SK-N-SH (cell line): ENCODE results near the gene MCRS1. TPM values are rescaled to one million over a fixed set of nuclear protein-coding genes. Genes with fewer than 3 reads are reported as not detected.

Experiments used
- CTCF ChIA-PET: fragments of 300-600, 350-600 bp; formaldehyde crosslinking; extraction: SDS; loops from one replicate; lab custom pipeline; 2021; lab: Yijun Ruan, JAX
- POLR2A ChIA-PET: fragments of 350-600 bp; sonication (Branson Sonifier 250); formaldehyde crosslinking; extraction: SDS; loops from one replicate; lab custom pipeline; 2020; ENCODE audit warnings: antibody characterized with exemption, inconsistent platforms; lab: Yijun Ruan, JAX
- DNase-seq: peaks from one replicate; pipeline ENCODE4 v3.0.0; 2012
- H2AFZ ChIP-seq: fragments of 200-600 bp; sonication (generic); 2 replicates; pipeline ENCODE4 v1.8.1; 2016; ENCODE audit warnings: antibody characterized with exemption, mild to moderate bottlenecking, low read depth
- H3F3A ChIP-seq: fragments of 200-600 bp; sonication (generic); replicated peaks from 2 replicates; pipeline ENCODE3; 2016; ENCODE audit warnings: antibody characterized with exemption, mild to moderate bottlenecking; ENCODE audit not compliant: insufficient read depth
- H3K27ac ChIP-seq, 2 experiments: fragments of 200-500 bp in 1 of 2; fragments of 200-600 bp in 1 of 2; sonication (Bioruptor generic) in 1 of 2; sonication (generic), shearing (Covaris generic) in 1 of 2; 2 replicates each; pipeline versions ENCODE4 v1.5.1 to v1.6.1; 2014 to 2016; ENCODE audit warnings: low read depth in 2 of 2, inconsistent platforms in 1 of 2, low read length in 1 of 2, mild to moderate bottlenecking in 1 of 2, mixed read lengths in 1 of 2
- H3K27me3 ChIP-seq: fragments of 200-600 bp; sonication (generic), shearing (Covaris generic); 2 replicates; pipeline ENCODE4 v1.6.1; 2016; ENCODE audit warnings: mixed run types; ENCODE audit not compliant: insufficient read depth
- H3K36me3 ChIP-seq, 2 experiments: fragments of 200-500 bp in 1 of 2; fragments of 200-600 bp in 1 of 2; sonication (Bioruptor generic) in 1 of 2; sonication (generic) in 1 of 2; replicated peaks in 1 of 2; 2 replicates each; pipeline versions ENCODE3 to v1.5.1; 2014 to 2016; ENCODE audit warnings: low read length in 1 of 2, mild to moderate bottlenecking in 1 of 2; ENCODE audit not compliant: insufficient read depth in 2 of 2, control insufficient read depth in 1 of 2
- H3K4me1 ChIP-seq, 2 experiments: fragments of 200-500 bp in 1 of 2; fragments of 200-600 bp in 1 of 2; sonication (Bioruptor generic) in 1 of 2; sonication (generic), shearing (Covaris generic) in 1 of 2; 2 replicates each; pipeline versions ENCODE4 v1.5.1 to v1.6.1; 2014 to 2016; ENCODE audit warnings: low read depth in 1 of 2, low read length in 1 of 2, mixed run types in 1 of 2; ENCODE audit not compliant: insufficient read depth in 2 of 2, control insufficient read depth in 1 of 2
- H3K4me2 ChIP-seq: fragments of 200-600 bp; sonication (generic), shearing (Covaris generic); 2 replicates; pipeline ENCODE4 v1.6.1; 2017; ENCODE audit warnings: mixed run types
- H3K4me3 ChIP-seq, 2 experiments: fragments of 200-500 bp in 1 of 2; fragments of 200-600 bp in 1 of 2; sonication (Bioruptor generic) in 1 of 2; sonication (generic), shearing (Covaris generic) in 1 of 2; 2 replicates each; pipeline versions ENCODE4 v1.5.1 to v1.8.1; 2014 to 2016; ENCODE audit warnings: low read depth in 2 of 2, inconsistent platforms in 1 of 2, low read length in 1 of 2, mild to moderate bottlenecking in 1 of 2, mixed read lengths in 1 of 2, moderate library complexity in 1 of 2
- H3K79me2 ChIP-seq: fragments of 200-600 bp; sonication (generic); 2 replicates; pipeline ENCODE4 v1.8.1; 2017; ENCODE audit warnings: mild to moderate bottlenecking; ENCODE audit not compliant: insufficient read depth
- H3K9ac ChIP-seq: fragments of 200-600 bp; sonication (generic); 2 replicates; pipeline ENCODE4 v1.6.1; 2017; ENCODE audit warnings: mixed run types
- H3K9me2 ChIP-seq: fragments of 200-600 bp; sonication (generic); 2 replicates; pipeline ENCODE4 v1.6.1; 2017; ENCODE audit warnings: mixed run types
- H3K9me3 ChIP-seq: fragments of 200-600 bp; sonication (generic); 2 replicates; pipeline ENCODE4 v1.6.1; 2017; ENCODE audit warnings: mixed run types, mild to moderate bottlenecking, moderate library complexity
- H4K20me1 ChIP-seq: fragments of 200-600 bp; sonication (generic); 2 replicates; pipeline ENCODE4 v1.6.1; 2017; ENCODE audit warnings: mild to moderate bottlenecking, mixed run types; ENCODE audit not compliant: insufficient read depth
- EP300 ChIP-seq, 2 experiments: IDR thresholded peaks; 2 replicates each; pipeline versions ENCODE4 v1.4.0 to v1.6.1; 2012; ENCODE audit warnings: borderline replicate concordance in 1 of 2, low read depth in 1 of 2, low read length in 1 of 2
- EZH2phosphoT487 ChIP-seq: fragments of 200-600 bp; sonication (generic); IDR thresholded peaks from 2 replicates; pipeline ENCODE4 v1.6.1; 2017; ENCODE audit warnings: low read depth, mixed run types, mild to moderate bottlenecking, antibody characterized with exemption, moderate library complexity, borderline replicate concordance
- GABPA ChIP-seq: IDR thresholded peaks from 2 replicates; pipeline ENCODE4 v1.4.0; 2012; ENCODE audit warnings: low read depth, mild to moderate bottlenecking
- GATA2 ChIP-seq: sonication (generic); formaldehyde crosslinking; IDR thresholded peaks from 2 replicates; pipeline ENCODE4 v1.5.0; 2020; ENCODE audit warnings: mild to moderate bottlenecking, missing genetic modification reagents
- IRF3 ChIP-seq: fragments of 150-350 bp; IDR thresholded peaks from 2 replicates; pipeline ENCODE4 v1.6.1; 2016; ENCODE audit warnings: mild to moderate bottlenecking, low read depth, low read length
- MAX ChIP-seq: IDR thresholded peaks from 2 replicates; pipeline ENCODE4 v1.4.0; 2012; ENCODE audit warnings: low read depth
- MEF2A ChIP-seq: IDR thresholded peaks from 2 replicates; pipeline ENCODE4 v1.4.0; 2012; ENCODE audit warnings: low read depth, borderline replicate concordance
- MXI1 ChIP-seq: IDR thresholded peaks from 2 replicates; pipeline ENCODE4 v1.6.1; 2012; ENCODE audit warnings: mild to moderate bottlenecking, low read depth, low read length, improper control_type of control experiment
- NFIC ChIP-seq: IDR thresholded peaks from 2 replicates; pipeline ENCODE4 v1.4.0; 2012; ENCODE audit warnings: borderline replicate concordance
- PBX3 ChIP-seq: IDR thresholded peaks from 2 replicates; pipeline ENCODE4; 2012
- POLR2AphosphoS5 ChIP-seq: IDR thresholded peaks from 2 replicates; pipeline ENCODE4 v1.6.1; 2012; ENCODE audit warnings: low read depth, low read length
- RAD21 ChIP-seq: IDR thresholded peaks from 2 replicates; pipeline ENCODE4 v1.6.1; 2012; ENCODE audit warnings: mild to moderate bottlenecking, low read length
- REST ChIP-seq: IDR thresholded peaks from 2 replicates; pipeline ENCODE4 v1.6.1; 2012; ENCODE audit warnings: mild to moderate bottlenecking, low read depth, low read length, moderate library complexity
- SMC3 ChIP-seq: IDR thresholded peaks from 2 replicates; pipeline ENCODE4 v1.6.1; 2012; ENCODE audit warnings: low read depth, low read length, improper control_type of control experiment
- TCF12 ChIP-seq: IDR thresholded peaks from 2 replicates; pipeline ENCODE4 v1.4.0; 2012
- TEAD4 ChIP-seq: IDR thresholded peaks from 2 replicates; pipeline ENCODE4 v1.4.0; 2012; ENCODE audit warnings: mild to moderate bottlenecking, borderline replicate concordance; ENCODE audit not compliant: insufficient read depth
- USF2 ChIP-seq: fragments of 150-350 bp; IDR thresholded peaks from 2 replicates; pipeline ENCODE4 v1.6.1; 2017; ENCODE audit warnings: antibody characterized with exemption, low read length, low read depth, borderline replicate concordance
- YY1 ChIP-seq: IDR thresholded peaks from 2 replicates; pipeline ENCODE4 v1.4.0; 2012; ENCODE audit warnings: low read depth, mild to moderate bottlenecking
- WGBS: methylation state at CpG from one replicate; pipeline ENCODE4 v1.1.6; 2017; ENCODE audit warnings: low lambda C conversion rate; 5-methylcytosine and 5-hydroxymethylcytosine counted together
- polyA plus RNA-seq, 3 experiments: library from polyadenylated mRNA; depleted of rRNA; stranded (reverse); fragments of >200 nt; gene quantifications; 2 replicates each; pipeline ENCODE4 v1.2.3, GENCODE V29; 2012

The MCRS1 gene
- polyA plus RNA-seq, 1 of the 3 experiments (the other 2 are of a cell fraction), result 107 TPM

GRCh38 chr12:49549735-49550692 lies 17.9 kb downstream of the MCRS1 start:
- no peaks in the 10 kb centered on the region for H3K9me2 ChIP-seq
- ChIA-PET POLR2A (no interaction called here), CTCF (interaction anchor here (0.8 to 9.9 kb wide), 5 partner anchors 14 to 208 kb away, joined by 3 to 76 read pairs (median 4); no protein-coding TSS in a partner anchor)
- H3K9ac ChIP-seq, result no peak overlapping the region
- H4K20me1 ChIP-seq, result no peaks in the 10 kb centered on the region
- H3K36me3 ChIP-seq, result no peaks in the 10 kb centered on the region
- H3K27ac ChIP-seq, result no peak overlapping the region
- no peak overlapping the region for H3K4me2 ChIP-seq
- H3F3A ChIP-seq, result peaks cover 5% of the 10 kb centered on the region
- no peaks in the 10 kb centered on the region; a peak in 1 of 4 replicates for H3K4me1 ChIP-seq
- no peaks in the 10 kb centered on the region for H3K27me3 ChIP-seq
- TF ChIP-seq GABPA (no peak), PBX3 (no peak), NFIC (no peak), POLR2AphosphoS5 (no peak)
- H2AFZ ChIP-seq, result no peak overlapping the region
- no peaks in the 10 kb centered on the region for H3K79me2 ChIP-seq
- peak; percentile 20 for DNase-seq
- no peak overlapping the region for H3K4me3 ChIP-seq
- 89% methylated on average over 16 of the region's 28 CpGs for WGBS
- H3K9me3 ChIP-seq, result no peaks in the 10 kb centered on the region

GRCh38 chr12:49548822-49549648 lies 18.9 kb downstream of the MCRS1 start:
- Histone ChIP-seq H2AFZ (no peak overlapping the region), H4K20me1 (no peaks in the 10 kb centered on the region), H3K9ac (no peak overlapping the region), H3K79me2 (no peaks in the 10 kb centered on the region), H3F3A (peaks cover 5% of the 10 kb centered on the region), H3K9me2 (no peaks in the 10 kb centered on the region), H3K27me3 (no peaks in the 10 kb centered on the region), H3K9me3 (no peaks in the 10 kb centered on the region), H3K4me3 (no peak overlapping the region), H3K4me1 (no peaks in the 10 kb centered on the region; a peak in 1 of 4 replicates), H3K4me2 (no peak overlapping the region), H3K27ac (no peak overlapping the region), H3K36me3 (no peaks in the 10 kb centered on the region)
- ChIA-PET POLR2A (no interaction called here), CTCF (interaction anchor here (0.8 kb wide), 1 partner anchor 15 kb away, joined by 3 read pairs; no protein-coding TSS in a partner anchor)
- DNase-seq, result peak; percentile 38
- WGBS, result 95% methylated on average over 48 of the region's 70 CpGs
- TF ChIP-seq YY1, result no peak
- no peak for TF ChIP-seq TCF12
- no peak for TF ChIP-seq USF2
- no peak for TF ChIP-seq REST
- no peak for TF ChIP-seq EZH2phosphoT487
- TF ChIP-seq MXI1, result no peak
- no peak for TF ChIP-seq SMC3
- TF ChIP-seq MEF2A, result no peak
- no peak for TF ChIP-seq EP300 (IDR thresholded peaks at IDR 0.05; ENCODE audit: borderline replicate concordance in 1 of 2, low read depth in 1 of 2, low read length in 1 of 2)
- TF ChIP-seq IRF3, result no peak
- TF ChIP-seq TEAD4, result no peak
- TF ChIP-seq GATA2 (CRISPR knock-in tag), result no peak
- no peak for TF ChIP-seq RAD21
- no peak for TF ChIP-seq MAX
